ENCODE data around the gene NFE2L1.
"Not testable (repeated sequence)": the region's sequence is repeated elsewhere in the genome, so short reads cannot be mapped to it uniquely, and the experiment has no call there.

The NFE2L1 gene

DNA sequence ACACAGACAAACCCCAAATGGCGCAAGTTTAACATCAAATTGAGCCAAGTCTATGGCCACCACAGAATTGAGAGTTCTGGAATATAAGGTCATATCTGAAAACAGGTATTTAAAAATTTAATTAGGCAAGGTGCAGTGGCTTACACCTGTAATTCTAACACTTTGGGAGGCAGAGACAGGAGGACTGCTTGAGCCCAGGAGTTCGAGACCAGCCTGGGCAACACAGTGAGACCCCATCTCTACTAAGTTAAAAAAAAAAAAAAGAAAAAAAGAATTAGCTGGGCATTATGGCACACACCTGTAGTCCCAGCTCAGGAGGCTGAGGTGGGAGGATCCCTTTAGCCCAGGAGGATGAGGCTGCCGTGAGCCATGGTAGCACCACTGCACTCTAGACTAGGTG is 19.1 kb downstream of the NFE2L1 start:
- Histone ChIP-seq H3K9me3 (ENCODE audit: control insufficient read depth in 1 of 2, low read length in 2 of 2) (no peaks in the 10 kb centered on the region), H3K4me3 (ENCODE audit: low read depth in 1 of 2, low read length in 2 of 2) (no peak overlapping the region), H3K27ac (ENCODE audit: low read depth, low read length) (no peak overlapping the region), H3K4me1 (ENCODE audit: control insufficient read depth in 1 of 2, insufficient read depth in 2 of 2, low read length in 2 of 2) (no peaks in the 10 kb centered on the region), H3K27me3 (ENCODE audit: control insufficient read depth in 1 of 2, insufficient read depth in 2 of 2, low read length in 2 of 2) (no peaks in the 10 kb centered on the region), H3K36me3 (ENCODE audit: control insufficient read depth in 1 of 2, insufficient read depth in 2 of 2, low read length in 2 of 2) (peaks cover 20 to 59% of the 10 kb centered on the region in 2 donors), H3K9ac (ENCODE audit: low read depth in 1 of 2, low read length in 2 of 2) (no peak overlapping the region)

DNA sequence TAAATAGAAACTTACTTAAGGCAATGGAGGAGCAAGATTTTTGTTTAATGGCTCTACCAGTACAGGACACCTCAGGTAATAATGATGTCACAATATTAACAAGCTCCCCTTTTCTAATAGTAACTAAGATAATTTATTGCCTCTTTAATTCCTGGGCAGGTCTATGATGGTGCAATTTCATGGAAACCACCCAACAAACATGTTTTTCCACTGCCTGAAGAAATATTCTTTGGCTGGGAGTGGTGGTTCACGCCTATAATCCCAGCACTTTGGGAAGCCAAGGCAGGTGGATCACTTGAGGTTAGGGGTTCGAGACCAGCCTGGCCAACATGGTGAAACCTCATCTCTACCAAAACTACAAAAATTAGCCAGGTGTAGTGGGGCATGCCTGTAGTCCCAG is 19.6 kb downstream of the NFE2L1 start:
- not testable (repeated sequence) for H3K4me3 ChIP-seq (ENCODE audit: low read depth in 1 of 2, low read length in 2 of 2); H3K27me3 ChIP-seq (ENCODE audit: control insufficient read depth in 1 of 2, insufficient read depth in 2 of 2, low read length in 2 of 2); H3K9ac ChIP-seq (ENCODE audit: low read depth in 1 of 2, low read length in 2 of 2); H3K27ac ChIP-seq (ENCODE audit: low read depth, low read length); H3K4me1 ChIP-seq (ENCODE audit: control insufficient read depth in 1 of 2, insufficient read depth in 2 of 2, low read length in 2 of 2); H3K9me3 ChIP-seq (ENCODE audit: control insufficient read depth in 1 of 2, low read length in 2 of 2)
- H3K36me3 ChIP-seq (ENCODE audit: control insufficient read depth in 1 of 2, insufficient read depth in 2 of 2, low read length in 2 of 2) = peaks cover 20 to 54% of the 10 kb centered on the region in 2 donors

DNA sequence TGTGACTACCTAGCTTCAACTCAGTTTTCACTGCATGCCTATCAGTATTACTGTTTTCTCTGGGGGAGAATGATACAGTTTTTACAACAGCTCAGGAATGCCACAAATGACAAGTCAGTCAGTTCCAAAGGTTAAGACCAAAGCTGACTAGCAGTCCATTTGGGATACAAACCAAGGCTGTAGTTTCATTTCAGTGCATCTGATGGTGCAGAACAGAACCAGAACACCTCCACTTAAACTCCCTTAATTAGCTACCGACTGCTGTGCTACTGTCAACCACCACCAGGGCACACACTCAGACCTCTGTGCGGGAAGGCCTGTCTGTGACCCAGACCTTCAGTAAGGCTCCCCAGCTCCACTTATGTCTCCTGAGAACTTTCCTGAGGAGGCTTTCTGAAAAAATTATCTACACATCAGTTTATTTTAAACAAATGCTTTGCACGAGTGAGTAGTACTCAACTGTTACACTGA is 20.4 kb downstream of the NFE2L1 start:
- no peak overlapping the region for H3K4me3 ChIP-seq (ENCODE audit: low read depth in 1 of 2, low read length in 2 of 2)
- no peaks in the 10 kb centered on the region for H3K4me1 ChIP-seq (ENCODE audit: control insufficient read depth in 1 of 2, insufficient read depth in 2 of 2, low read length in 2 of 2)
- no peak overlapping the region for H3K9ac ChIP-seq (ENCODE audit: low read depth in 1 of 2, low read length in 2 of 2)
- H3K36me3 ChIP-seq (ENCODE audit: control insufficient read depth in 1 of 2, insufficient read depth in 2 of 2, low read length in 2 of 2) = peaks cover 20 to 48% of the 10 kb centered on the region in 2 donors
- no peak overlapping the region for H3K27ac ChIP-seq (ENCODE audit: low read depth, low read length)
- H3K27me3 ChIP-seq (ENCODE audit: control insufficient read depth in 1 of 2, insufficient read depth in 2 of 2, low read length in 2 of 2) = no peaks in the 10 kb centered on the region
- no peaks in the 10 kb centered on the region for H3K9me3 ChIP-seq (ENCODE audit: control insufficient read depth in 1 of 2, low read length in 2 of 2)

DNA sequence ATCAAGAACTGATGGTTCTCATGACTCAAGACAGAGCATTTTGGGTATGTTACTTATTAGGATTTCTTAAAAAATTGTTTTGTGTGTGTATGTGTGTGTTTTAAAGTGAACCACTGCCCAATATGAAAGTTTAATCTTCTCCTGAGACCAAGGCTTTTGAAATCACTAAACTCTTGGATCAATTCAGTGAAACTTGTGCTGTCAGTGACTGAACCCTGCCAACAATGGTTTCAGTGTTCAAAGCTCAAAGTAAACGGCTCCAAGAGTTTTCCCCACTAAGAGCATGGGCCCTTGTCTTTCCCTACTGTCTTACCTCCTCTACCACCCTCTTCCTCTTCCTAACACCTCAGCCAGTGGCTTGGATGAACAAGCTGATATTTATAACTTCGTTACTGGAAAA is 22.0 kb downstream of the NFE2L1 start:
- no peak overlapping the region for H3K9ac ChIP-seq (ENCODE audit: low read depth in 1 of 2, low read length in 2 of 2)
- peaks cover 13 to 39% of the 10 kb centered on the region in 2 donors for H3K36me3 ChIP-seq (ENCODE audit: control insufficient read depth in 1 of 2, insufficient read depth in 2 of 2, low read length in 2 of 2)
- H3K9me3 ChIP-seq (ENCODE audit: control insufficient read depth in 1 of 2, low read length in 2 of 2) = no peaks in the 10 kb centered on the region
- H3K27me3 ChIP-seq (ENCODE audit: control insufficient read depth in 1 of 2, insufficient read depth in 2 of 2, low read length in 2 of 2) = no peaks in the 10 kb centered on the region
- H3K4me1 ChIP-seq (ENCODE audit: control insufficient read depth in 1 of 2, insufficient read depth in 2 of 2, low read length in 2 of 2) = no peaks in the 10 kb centered on the region
- no peak overlapping the region for H3K4me3 ChIP-seq (ENCODE audit: low read depth in 1 of 2, low read length in 2 of 2)
- H3K27ac ChIP-seq (ENCODE audit: low read depth, low read length) = no peak overlapping the region

DNA sequence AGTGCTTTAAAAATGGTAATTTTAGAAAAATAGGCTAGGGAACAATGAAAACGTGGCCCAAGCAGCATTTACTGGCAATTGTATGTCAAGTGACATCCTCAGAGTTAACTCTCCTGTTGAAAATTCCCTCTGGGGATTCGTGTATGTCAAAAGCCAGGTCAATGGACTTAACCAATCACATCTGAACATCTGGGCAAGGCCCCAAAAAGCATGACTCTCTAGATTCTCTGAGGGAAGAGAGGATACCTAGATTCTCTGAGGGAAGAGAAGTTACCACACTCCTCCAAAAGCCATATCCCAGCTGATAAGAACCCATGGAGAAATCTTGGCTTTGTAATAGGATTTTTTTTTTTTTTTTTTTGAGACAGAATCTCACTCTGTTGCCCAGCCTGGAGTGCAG is 23.5 kb downstream of the NFE2L1 start:
- Histone ChIP-seq H3K36me3 (ENCODE audit: control insufficient read depth in 1 of 2, insufficient read depth in 2 of 2, low read length in 2 of 2) (peaks cover 9 to 40% of the 10 kb centered on the region in 2 donors), H3K9me3 (ENCODE audit: control insufficient read depth in 1 of 2, low read length in 2 of 2) (no peaks in the 10 kb centered on the region), H3K27ac (ENCODE audit: low read depth, low read length) (no peak overlapping the region)

DNA sequence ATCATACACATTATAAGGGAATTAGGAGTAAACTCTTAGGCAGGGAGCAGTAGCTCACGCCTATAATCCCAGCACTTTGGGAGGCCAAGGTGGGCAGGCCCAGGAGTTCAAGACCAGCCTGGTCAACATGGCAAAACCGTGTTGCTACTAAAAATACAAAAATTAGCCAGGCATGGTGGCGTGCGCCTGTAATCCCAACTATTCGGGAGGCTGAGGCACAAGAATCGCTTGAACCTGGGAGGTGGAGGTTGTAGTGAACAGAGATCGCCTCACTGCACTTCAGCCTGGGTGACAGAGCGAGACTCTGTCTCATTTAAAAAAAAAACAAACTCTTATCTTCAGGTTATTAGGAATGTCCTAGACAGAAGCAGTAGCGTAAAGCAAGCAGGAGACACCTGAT is 24.7 kb downstream of the NFE2L1 start:
- H3K27ac ChIP-seq (ENCODE audit: low read depth, low read length) = not testable (repeated sequence)

More for the DNA sequence above, 23.5 kb downstream of the NFE2L1 start:
- Histone ChIP-seq H3K9ac (ENCODE audit: low read depth in 1 of 2, low read length in 2 of 2) (no peak overlapping the region), H3K4me1 (ENCODE audit: control insufficient read depth in 1 of 2, insufficient read depth in 2 of 2, low read length in 2 of 2) (no peaks in the 10 kb centered on the region), H3K27me3 (ENCODE audit: control insufficient read depth in 1 of 2, insufficient read depth in 2 of 2, low read length in 2 of 2) (no peaks in the 10 kb centered on the region), H3K4me3 (ENCODE audit: low read depth in 1 of 2, low read length in 2 of 2) (no peak overlapping the region)

DNA sequence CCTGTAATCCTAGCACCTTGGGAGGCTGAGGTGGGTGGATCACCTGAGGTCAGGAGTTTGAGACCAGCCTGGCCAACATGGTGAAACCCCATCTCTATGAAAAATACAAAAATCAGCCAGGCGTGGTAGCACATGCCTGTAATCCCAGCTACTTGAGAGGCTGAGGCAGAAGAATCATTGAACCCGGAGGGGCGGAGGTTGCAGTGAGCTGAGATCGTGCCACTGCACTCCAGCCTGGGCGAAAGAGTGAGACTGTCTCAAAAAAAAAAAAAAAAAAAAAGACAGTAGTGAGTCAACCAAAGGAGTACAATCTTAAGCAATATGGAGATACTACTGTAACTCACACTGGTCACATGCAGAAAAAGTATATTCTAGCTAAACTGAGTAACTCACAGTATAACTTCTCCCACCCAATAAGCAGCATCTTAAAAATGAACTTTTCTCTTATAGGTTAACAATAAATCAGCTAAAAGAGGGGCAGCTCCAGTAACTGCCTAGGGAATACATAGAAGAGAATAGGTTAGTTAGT is 25.5 kb downstream of the NFE2L1 start:
- H3K9ac ChIP-seq (ENCODE audit: low read depth in 1 of 2, low read length in 2 of 2); H3K27me3 ChIP-seq (ENCODE audit: control insufficient read depth in 1 of 2, insufficient read depth in 2 of 2, low read length in 2 of 2); H3K4me1 ChIP-seq (ENCODE audit: control insufficient read depth in 1 of 2, insufficient read depth in 2 of 2, low read length in 2 of 2); H3K4me3 ChIP-seq (ENCODE audit: low read depth in 1 of 2, low read length in 2 of 2); H3K9me3 ChIP-seq (ENCODE audit: control insufficient read depth in 1 of 2, low read length in 2 of 2); H3K27ac ChIP-seq (ENCODE audit: low read depth, low read length): not testable (repeated sequence)
- H3K36me3 ChIP-seq (ENCODE audit: control insufficient read depth in 1 of 2, insufficient read depth in 2 of 2, low read length in 2 of 2) = peaks cover 3 to 35% of the 10 kb centered on the region in 2 donors

More for the DNA sequence above, 24.7 kb downstream of the NFE2L1 start:
- H3K27me3 ChIP-seq (ENCODE audit: control insufficient read depth in 1 of 2, insufficient read depth in 2 of 2, low read length in 2 of 2); H3K4me1 ChIP-seq (ENCODE audit: control insufficient read depth in 1 of 2, insufficient read depth in 2 of 2, low read length in 2 of 2); H3K9me3 ChIP-seq (ENCODE audit: control insufficient read depth in 1 of 2, low read length in 2 of 2); H3K9ac ChIP-seq (ENCODE audit: low read depth in 1 of 2, low read length in 2 of 2); H3K4me3 ChIP-seq (ENCODE audit: low read depth in 1 of 2, low read length in 2 of 2): not testable (repeated sequence)
- peaks cover 7 to 37% of the 10 kb centered on the region in 2 donors for H3K36me3 ChIP-seq (ENCODE audit: control insufficient read depth in 1 of 2, insufficient read depth in 2 of 2, low read length in 2 of 2)

DNA sequence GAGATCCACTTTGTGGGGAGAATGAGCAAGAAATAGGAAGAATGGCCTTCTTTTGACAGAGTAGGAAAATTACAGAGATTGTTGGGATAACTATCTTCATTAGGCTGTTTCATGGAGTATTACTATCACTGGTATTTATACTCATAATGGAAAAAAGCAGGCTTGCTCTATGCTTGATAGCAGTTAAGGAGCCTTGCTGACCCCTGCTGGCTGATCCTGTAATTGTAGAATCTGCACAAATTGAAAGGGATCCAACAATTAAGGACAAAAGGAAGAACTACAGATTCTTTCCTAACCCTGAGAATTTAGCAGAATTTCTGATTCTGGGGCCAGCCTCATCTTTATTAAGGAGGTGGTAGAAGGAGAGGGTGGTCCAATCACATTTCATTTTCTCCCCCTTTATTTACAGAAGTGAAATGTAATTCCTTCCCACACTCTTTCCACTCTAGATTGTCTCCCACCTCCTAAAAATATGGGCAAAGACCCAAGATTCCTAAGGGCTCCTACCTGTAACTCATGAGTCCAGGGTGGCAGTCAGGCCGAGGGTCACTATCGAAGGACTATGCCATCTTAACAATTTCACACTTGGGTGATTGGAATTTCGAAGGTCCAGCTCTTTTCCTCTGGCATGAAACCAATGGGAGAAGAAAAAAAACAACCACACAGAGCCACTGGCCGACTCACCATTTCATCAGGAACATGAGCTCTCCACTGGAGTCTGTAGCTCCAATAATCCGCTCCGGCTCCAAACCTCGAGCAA is 26.3 kb downstream of the NFE2L1 start:
- no peak overlapping the region for H3K27ac ChIP-seq (ENCODE audit: low read depth, low read length)
- no peak overlapping the region for H3K4me3 ChIP-seq (ENCODE audit: low read depth in 1 of 2, low read length in 2 of 2)
- H3K9me3 ChIP-seq (ENCODE audit: control insufficient read depth in 1 of 2, low read length in 2 of 2) = no peaks in the 10 kb centered on the region
- H3K4me1 ChIP-seq (ENCODE audit: control insufficient read depth in 1 of 2, insufficient read depth in 2 of 2, low read length in 2 of 2) = no peaks in the 10 kb centered on the region
- H3K27me3 ChIP-seq (ENCODE audit: control insufficient read depth in 1 of 2, insufficient read depth in 2 of 2, low read length in 2 of 2) = no peaks in the 10 kb centered on the region
- no peak overlapping the region for H3K9ac ChIP-seq (ENCODE audit: low read depth in 1 of 2, low read length in 2 of 2)
- H3K36me3 ChIP-seq (ENCODE audit: control insufficient read depth in 1 of 2, insufficient read depth in 2 of 2, low read length in 2 of 2) = peaks cover 2 to 30% of the 10 kb centered on the region in 2 donors

DNA sequence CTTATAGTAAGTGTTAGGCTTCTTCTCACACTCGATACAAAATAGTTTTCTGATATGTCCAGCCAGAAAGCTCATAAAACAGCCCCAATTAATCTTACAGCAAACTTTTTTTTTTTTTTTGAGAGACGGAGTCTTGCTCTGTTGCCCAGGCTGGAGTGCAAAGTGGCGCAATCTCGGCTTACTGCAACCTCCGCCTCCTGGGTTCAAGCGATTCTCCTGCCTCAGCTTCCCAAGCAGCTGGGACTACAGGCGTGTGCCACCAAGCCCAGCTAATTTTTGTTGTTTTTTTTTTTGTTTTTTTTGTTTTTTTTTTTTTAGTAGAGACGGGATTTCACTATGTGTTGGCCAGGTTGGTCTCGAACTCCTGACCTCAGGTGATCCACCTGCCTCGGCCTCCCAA is 29.0 kb downstream of the NFE2L1 start:
- not testable (repeated sequence) for H3K9ac ChIP-seq (ENCODE audit: low read depth in 1 of 2, low read length in 2 of 2); H3K27me3 ChIP-seq (ENCODE audit: control insufficient read depth in 1 of 2, insufficient read depth in 2 of 2, low read length in 2 of 2); H3K4me1 ChIP-seq (ENCODE audit: control insufficient read depth in 1 of 2, insufficient read depth in 2 of 2, low read length in 2 of 2); H3K4me3 ChIP-seq (ENCODE audit: low read depth in 1 of 2, low read length in 2 of 2); H3K27ac ChIP-seq (ENCODE audit: low read depth, low read length); H3K9me3 ChIP-seq (ENCODE audit: control insufficient read depth in 1 of 2, low read length in 2 of 2)
- peaks cover 0 to 17% of the 10 kb centered on the region in 2 donors for H3K36me3 ChIP-seq (ENCODE audit: control insufficient read depth in 1 of 2, insufficient read depth in 2 of 2, low read length in 2 of 2)

DNA sequence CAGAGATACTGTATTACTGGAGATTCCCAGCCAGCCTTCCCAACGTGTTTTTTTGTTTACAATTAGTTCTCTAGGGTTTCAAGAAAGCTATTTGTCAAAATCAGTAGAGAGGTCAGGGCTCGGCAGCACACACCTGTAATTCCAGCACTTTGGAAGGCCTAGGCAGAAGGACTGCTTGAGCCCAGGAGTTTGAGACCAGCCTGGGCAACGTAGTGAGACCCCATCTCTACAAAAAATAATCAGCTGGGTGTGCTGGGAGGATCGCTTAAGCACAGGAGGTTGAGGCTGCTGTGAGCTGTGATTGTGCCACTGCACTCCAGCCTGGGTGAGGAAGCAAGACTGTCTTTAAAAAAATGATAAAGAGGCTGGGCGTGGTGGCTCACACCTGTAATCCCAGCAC is 33.7 kb downstream of the NFE2L1 start:
- Histone ChIP-seq H3K36me3 (ENCODE audit: control insufficient read depth in 1 of 2, insufficient read depth in 2 of 2, low read length in 2 of 2) (no peaks in the 10 kb centered on the region), H3K4me3 (ENCODE audit: low read depth in 1 of 2, low read length in 2 of 2) (no peak overlapping the region), H3K27me3 (ENCODE audit: control insufficient read depth in 1 of 2, insufficient read depth in 2 of 2, low read length in 2 of 2) (no peaks in the 10 kb centered on the region), H3K9me3 (ENCODE audit: control insufficient read depth in 1 of 2, low read length in 2 of 2) (no peaks in the 10 kb centered on the region), H3K4me1 (ENCODE audit: control insufficient read depth in 1 of 2, insufficient read depth in 2 of 2, low read length in 2 of 2) (peaks cover 3 to 7% of the 10 kb centered on the region in 2 donors), H3K9ac (ENCODE audit: low read depth in 1 of 2, low read length in 2 of 2) (no peak overlapping the region), H3K27ac (ENCODE audit: low read depth, low read length) (no peak overlapping the region)
